GM15510 (cell line): ENCODE results near the gene TRERF1.

Experiments used
- POLR2A ChIP-seq: IDR thresholded peaks from 3 replicates; pipeline ENCODE4 v1.6.1; 2011; ENCODE audit warnings: borderline replicate concordance; ENCODE audit not compliant: insufficient read length; ENCODE audit errors: extremely low read depth

TRERF1 gene

GRCh38 chr6:42374018-42374669 lies 77.6 kb downstream of the TRERF1 start:
- no peak for TF ChIP-seq POLR2A

GRCh38 chr6:42372699-42373098 lies 79.0 kb downstream of the TRERF1 start:
- TF ChIP-seq POLR2A, result no peak

- TF ChIP-seq POLR2A, result no peak
Measured at GRCh38 chr6:42370323-42370985, 81.3 kb downstream of the TRERF1 start.

GRCh38 chr6:42369568-42369967 lies 82.2 kb downstream of the TRERF1 start:
- TF ChIP-seq POLR2A, result no peak

- TF ChIP-seq POLR2A, result no peak
Measured at GRCh38 chr6:42368181-42368580, 83.5 kb downstream of the TRERF1 start.

- peak; percentile 46 for TF ChIP-seq POLR2A
Measured at GRCh38 chr6:42367353-42368011, 84.2 kb downstream of the TRERF1 start.

GRCh38 chr6:42366999-42367352 lies 84.8 kb downstream of the TRERF1 start:
- no peak for TF ChIP-seq POLR2A

- TF ChIP-seq POLR2A, result no peak
Measured at GRCh38 chr6:42366011-42366705, 85.6 kb downstream of the TRERF1 start.

- TF ChIP-seq POLR2A, result no peak
Measured at GRCh38 chr6:42365021-42365420, 86.7 kb downstream of the TRERF1 start.

- TF ChIP-seq POLR2A, result no peak
Measured at GRCh38 chr6:42363926-42364849, 87.5 kb downstream of the TRERF1 start.

- TF ChIP-seq POLR2A, result no peak
Measured at GRCh38 chr6:42361036-42361435, 90.7 kb downstream of the TRERF1 start.

- TF ChIP-seq POLR2A, result no peak
Measured at GRCh38 chr6:42359021-42359420, 92.7 kb downstream of the TRERF1 start.

GRCh38 chr6:42355416-42355815 lies 96.3 kb downstream of the TRERF1 start:
- TF ChIP-seq POLR2A, result no peak

- no peak for TF ChIP-seq POLR2A
Measured at GRCh38 chr6:42354702-42355101, 97.0 kb downstream of the TRERF1 start.

GRCh38 chr6:42352856-42353564 lies 98.7 kb downstream of the TRERF1 start:
- no peak for TF ChIP-seq POLR2A

- TF ChIP-seq POLR2A, result no peak
Measured at GRCh38 chr6:42350911-42351310, 100.8 kb downstream of the TRERF1 start.
